NOMO-1 (cell line): ENCODE data around the gene SLC43A3.
"Not testable (repeated sequence)": the region's sequence is repeated elsewhere in the genome, so short reads cannot be mapped to it uniquely, and the experiment has no call there.

Source experiments
- DNase-seq, 2 experiments: peaks; one replicate each; lab custom pipeline; 2025; ENCODE audit not compliant: unreplicated experiment in 2 of 2; lab: John Stamatoyannopoulos, UW

SLC43A3 gene

GRCh38 chr11:57460022-57460757 is 33.3 kb upstream of the SLC43A3 start, which contains the start of gene RTN4RL2:
Gene RTN4RL2, plus strand, starts transcription at chr11:57460528. Its CDS starts 338 bp downstream, at chr11:57460866.
- DNase-seq: peak; percentile 46 to 54

GRCh38 chr11:57459164-57460021 is 32.5 kb upstream of the SLC43A3 start:
- peak in 1 of 2 experiments; percentile 22 for DNase-seq

- DNase-seq: peak; percentile 10
Measured at GRCh38 chr11:57458410-57459163, 31.7 kb upstream of the SLC43A3 start.

GRCh38 chr11:57458060-57458409 is 31.1 kb upstream of the SLC43A3 start:
- no peak for DNase-seq

GRCh38 chr11:57457643-57458023 is 30.7 kb upstream of the SLC43A3 start:
- peak; percentile 60 to 71 for DNase-seq

- peak; percentile 60 to 74 for DNase-seq
Measured at GRCh38 chr11:57456960-57457642, 30.2 kb upstream of the SLC43A3 start.

- DNase-seq: no peak
Measured at GRCh38 chr11:57453543-57454177, 26.7 kb upstream of the SLC43A3 start.

- no peak for DNase-seq
Measured at GRCh38 chr11:57446055-57446454, 19.1 kb upstream of the SLC43A3 start.

GRCh38 chr11:57445122-57445394 is 18.1 kb upstream of the SLC43A3 start:
- DNase-seq: not testable (repeated sequence)

GRCh38 chr11:57444362-57445121 is 17.6 kb upstream of the SLC43A3 start:
- DNase-seq: no peak

- no peak for DNase-seq
Measured at GRCh38 chr11:57440744-57441414, 14.0 kb upstream of the SLC43A3 start.

GRCh38 chr11:57439786-57440185 is 12.9 kb upstream of the SLC43A3 start:
- DNase-seq: no peak

- no peak for DNase-seq
Measured at GRCh38 chr11:57438345-57439285, 11.7 kb upstream of the SLC43A3 start.

GRCh38 chr11:57436031-57436430 is 9.1 kb upstream of the SLC43A3 start:
- no peak for DNase-seq

GRCh38 chr11:57434640-57435546 is 8.0 kb upstream of the SLC43A3 start:
- peak; percentile 63 to 84 for DNase-seq

GRCh38 chr11:57432714-57433163 is 5.8 kb upstream of the SLC43A3 start:
- peak; percentile 54 to 56 for DNase-seq

GRCh38 chr11:57432149-57432561 is 5.2 kb upstream of the SLC43A3 start:
- no peak for DNase-seq
